ENCODE results near the gene ALDH18A1.

Gene ALDH18A1

GRCh38 chr10:95661818-95662217 lies 5.3 kb upstream of the ALDH18A1 start:
- no peak for TF ChIP-seq CTCF (IDR thresholded peaks at IDR 0.05; ENCODE audit: low read depth, low read length)
- no peak overlapping the region for H3K4me3 ChIP-seq (ENCODE audit: low read depth, low read length)

GRCh38 chr10:95660283-95660682 lies 3.8 kb upstream of the ALDH18A1 start:
- no peak overlapping the region for H3K4me3 ChIP-seq (ENCODE audit: low read depth, low read length)
- no peak for TF ChIP-seq CTCF (IDR thresholded peaks at IDR 0.05; ENCODE audit: low read depth, low read length)

GRCh38 chr10:95657250-95657649 lies 739 bp upstream of the ALDH18A1 start:
- TF ChIP-seq CTCF (IDR thresholded peaks at IDR 0.05; ENCODE audit: low read depth, low read length): no peak
- peak overlapping the region; percentile 67 for H3K4me3 ChIP-seq (ENCODE audit: low read depth, low read length)

- TF ChIP-seq CTCF (IDR thresholded peaks at IDR 0.05; ENCODE audit: low read depth, low read length): no peak
- H3K4me3 ChIP-seq (ENCODE audit: low read depth, low read length): peak overlapping the region; percentile 67
Measured at GRCh38 chr10:95655571-95656290, 780 bp downstream of the ALDH18A1 start.

GRCh38 chr10:95653895-95654294 lies 2.6 kb downstream of the ALDH18A1 start:
- TF ChIP-seq CTCF (IDR thresholded peaks at IDR 0.05; ENCODE audit: low read depth, low read length): no peak
- no peak overlapping the region for H3K4me3 ChIP-seq (ENCODE audit: low read depth, low read length)

- TF ChIP-seq CTCF (IDR thresholded peaks at IDR 0.05; ENCODE audit: low read depth, low read length): no peak
- no peak overlapping the region for H3K4me3 ChIP-seq (ENCODE audit: low read depth, low read length)
Measured at GRCh38 chr10:95651346-95652060, 5.0 kb downstream of the ALDH18A1 start.

- TF ChIP-seq CTCF (IDR thresholded peaks at IDR 0.05; ENCODE audit: low read depth, low read length): no peak
- no peak overlapping the region for H3K4me3 ChIP-seq (ENCODE audit: low read depth, low read length)
Measured at GRCh38 chr10:95650232-95650631, 6.3 kb downstream of the ALDH18A1 start.

Data from WI38 (cell line).